COR-L47 (cell line): Measurements from ENCODE around the gene ADARB2.
"Not testable (repeated sequence)": the region's sequence is repeated elsewhere in the genome, so short reads cannot be mapped to it uniquely, and the experiment has no call there.

ENCODE experiments used
- DNase-seq: peaks from one replicate; lab custom pipeline; 2025; lab: John Stamatoyannopoulos, UW

The ADARB2 gene

DNA sequence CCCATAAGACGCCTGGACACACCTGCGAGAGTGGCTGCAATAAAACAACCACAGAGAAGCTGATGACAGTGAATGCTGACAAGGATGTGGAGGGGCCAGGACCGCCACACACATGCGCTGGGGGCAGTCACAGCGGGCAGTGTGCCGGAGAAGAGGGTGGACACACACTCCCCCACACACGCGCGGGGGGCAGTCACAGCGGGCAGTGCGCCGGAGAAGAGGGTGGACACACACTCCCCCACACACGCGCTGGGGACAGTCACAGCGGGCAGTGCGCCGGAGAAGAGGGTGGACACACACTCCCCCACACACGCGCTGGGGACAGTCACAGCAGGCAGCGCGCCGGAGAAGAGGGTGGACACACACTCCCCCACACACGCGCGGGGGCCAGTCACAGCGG is 273.4 kb downstream of the ADARB2 start:
- not testable (repeated sequence) for DNase-seq

DNA sequence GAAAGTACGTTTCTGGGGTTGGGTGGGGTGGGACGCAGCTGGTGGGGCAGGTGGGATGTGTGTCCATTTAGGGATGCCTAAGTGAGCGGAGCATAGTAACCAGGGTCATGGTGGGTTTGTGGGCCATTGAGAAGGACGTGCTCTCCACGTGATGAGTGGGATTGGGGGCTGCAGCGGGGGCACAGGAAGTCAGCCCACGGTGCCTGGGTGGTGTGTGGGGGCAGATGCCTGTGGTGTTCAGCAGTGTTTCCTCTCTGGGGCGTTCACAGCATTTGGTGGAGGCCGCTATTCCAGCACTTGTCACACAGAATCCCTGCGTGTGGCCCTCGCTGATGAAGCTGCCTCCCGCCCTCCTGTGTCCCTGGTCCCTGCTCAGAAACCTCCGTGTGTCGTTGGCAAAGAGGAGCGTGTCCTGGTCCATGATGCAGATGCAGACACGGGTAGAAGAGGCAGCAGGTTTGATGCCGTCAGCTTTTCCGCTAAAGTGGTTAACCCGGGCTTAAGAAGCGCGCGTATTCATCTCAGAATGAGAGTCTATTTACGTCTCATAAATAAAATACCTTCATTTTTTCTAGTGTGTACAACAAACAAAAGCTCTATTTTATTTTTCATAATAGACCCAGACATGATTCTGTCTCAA is 274.2 kb downstream of the ADARB2 start:
- no peak for DNase-seq

- no peak for DNase-seq
Measured at GRCh38 chr10:1462521-1462920, 274.8 kb downstream of the ADARB2 start.

DNA sequence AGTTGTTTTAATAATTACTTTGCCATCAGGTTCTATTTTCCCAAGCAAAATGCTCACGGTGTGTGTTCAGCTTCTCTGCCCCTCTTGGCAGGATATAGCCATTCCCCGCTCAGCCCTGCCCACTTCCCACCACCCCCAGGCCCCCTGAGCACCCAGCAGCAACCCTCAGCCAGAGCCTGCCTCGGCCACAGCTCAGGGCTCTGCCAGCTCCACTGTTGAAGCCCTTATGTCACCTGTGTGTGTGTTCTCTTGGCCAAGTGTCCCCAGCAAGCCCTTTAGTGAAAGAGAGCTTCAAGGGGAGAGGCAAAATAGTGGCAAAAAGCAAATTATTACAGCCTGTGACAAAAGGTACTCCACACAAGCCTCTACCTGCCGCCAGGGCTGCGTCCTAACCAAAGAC is 275.3 kb downstream of the ADARB2 start:
- no peak for DNase-seq

DNA sequence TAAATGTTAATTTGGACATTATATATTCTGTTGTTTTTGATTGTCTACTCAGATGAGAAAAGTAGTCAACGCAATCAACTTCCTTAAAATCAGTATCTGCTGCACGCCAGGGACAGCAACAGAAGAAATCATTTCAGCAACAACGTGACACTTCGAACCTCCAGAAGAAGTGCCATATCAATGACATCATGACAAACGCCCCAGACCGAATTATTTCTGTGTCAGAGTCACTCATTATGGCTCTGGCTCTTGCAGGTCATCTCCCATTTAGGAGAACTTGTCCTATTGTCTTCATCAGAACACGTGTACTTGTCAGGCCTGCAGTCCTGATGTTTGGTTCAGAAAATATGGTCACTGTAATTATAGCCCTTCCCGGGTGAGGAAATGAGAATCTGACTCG is 276.3 kb downstream of the ADARB2 start:
- DNase-seq, result no peak

DNA sequence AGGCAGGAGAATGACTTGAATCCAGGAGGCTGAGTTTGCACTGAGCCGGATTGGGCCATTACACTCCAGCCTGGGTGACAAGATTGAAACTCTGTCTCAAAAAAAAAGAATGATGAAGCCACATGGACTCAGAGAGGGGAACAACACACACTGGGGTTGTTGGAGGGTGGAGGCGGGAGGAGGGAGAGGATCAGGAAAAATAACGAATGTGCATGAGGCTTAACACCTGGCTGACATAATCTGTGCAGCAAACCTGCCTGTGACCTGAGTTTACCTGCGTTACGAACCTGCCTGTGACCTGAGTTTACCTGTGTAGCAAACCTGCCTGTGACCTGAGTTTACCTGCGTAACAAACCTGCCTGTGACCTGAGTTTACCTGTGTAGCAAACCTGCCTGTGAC is 277.7 kb downstream of the ADARB2 start:
- DNase-seq, result not testable (repeated sequence)

DNA sequence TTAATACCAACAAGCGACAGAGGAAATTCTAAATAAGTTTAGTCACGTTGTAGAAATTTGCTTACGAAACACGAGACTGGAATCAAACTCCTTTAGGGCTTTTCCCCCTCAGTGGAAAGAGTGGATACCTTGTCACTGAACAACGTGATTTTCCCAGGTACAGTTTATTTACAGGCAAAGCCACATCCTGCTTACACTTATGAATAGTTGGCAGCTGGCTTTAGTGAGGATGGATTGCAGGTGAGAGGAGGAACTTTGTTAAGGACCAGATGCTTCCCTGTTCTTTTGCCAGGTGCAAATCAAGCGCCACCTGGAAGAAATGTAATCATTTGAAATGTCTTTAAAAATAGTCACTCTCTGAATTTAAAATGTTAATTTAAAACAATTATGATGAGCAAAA is 282.4 kb downstream of the ADARB2 start:
- DNase-seq, result peak; percentile 30

GRCh38 chr10:1454428-1454827 is 282.9 kb downstream of the ADARB2 start:
- peak; percentile 15 for DNase-seq

DNA sequence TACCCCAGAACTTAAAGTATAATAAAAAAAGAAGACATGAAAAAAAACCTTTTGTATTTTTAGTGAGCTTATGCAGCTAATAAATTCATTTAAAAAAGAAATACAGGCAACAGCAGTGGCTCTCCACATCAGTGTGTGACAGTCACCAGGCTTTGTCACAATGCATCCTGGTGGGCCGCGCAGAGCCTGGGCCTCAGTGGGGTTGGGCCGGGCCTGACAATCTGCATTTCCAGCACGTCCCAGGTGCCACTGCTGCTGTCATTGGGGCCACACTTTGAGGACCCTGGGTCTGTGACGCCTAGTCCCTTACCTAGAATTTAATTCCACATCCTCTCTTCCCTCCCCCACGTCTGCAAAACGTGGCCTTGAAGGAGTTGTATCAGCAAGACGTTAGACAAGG is 284.5 kb downstream of the ADARB2 start:
- no peak for DNase-seq

DNA sequence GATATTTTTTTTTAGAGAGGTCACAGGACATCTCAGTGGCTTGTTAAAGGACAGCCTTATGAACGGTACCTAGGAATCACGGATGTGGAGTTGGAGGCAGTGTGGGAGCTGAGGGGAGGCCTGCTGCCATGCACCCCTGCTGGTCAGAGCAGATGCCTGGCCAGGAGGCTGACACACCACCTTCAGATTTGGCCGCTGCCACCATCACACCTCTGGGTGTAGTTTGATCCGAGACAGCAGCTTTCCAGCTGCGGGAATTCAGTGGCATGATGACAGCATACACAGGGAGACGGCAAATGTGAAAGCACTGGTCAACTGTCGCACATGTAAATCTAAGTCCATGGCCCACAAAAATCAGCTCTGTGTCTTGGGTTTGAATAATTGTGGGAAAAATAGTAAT is 285.4 kb downstream of the ADARB2 start:
- no peak for DNase-seq

DNA sequence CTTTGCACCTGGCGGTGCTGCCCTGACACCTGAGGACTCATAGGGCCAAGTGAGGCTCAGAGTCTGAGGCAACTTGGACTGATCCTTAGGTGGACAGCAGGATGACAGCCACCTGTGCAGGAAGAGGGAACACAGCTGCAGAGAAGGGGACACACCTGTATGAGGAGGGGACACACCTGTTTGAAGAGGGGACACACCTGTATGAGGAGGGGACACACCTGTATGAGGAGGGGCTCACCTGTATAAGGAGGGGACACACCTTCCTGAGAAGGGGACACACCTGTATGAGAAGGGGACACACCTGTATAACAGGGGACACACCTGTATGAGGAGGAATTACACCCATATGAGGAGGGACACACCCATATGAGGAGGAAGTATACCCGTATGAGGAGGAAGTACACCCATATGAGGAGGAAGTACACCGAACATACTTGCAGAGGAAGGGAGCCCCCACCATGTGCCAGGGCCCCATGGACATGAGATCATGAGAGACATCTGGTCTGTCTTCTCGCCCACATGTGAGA is 285.9 kb downstream of the ADARB2 start:
- no peak for DNase-seq

- DNase-seq, result no peak
Measured at GRCh38 chr10:1449572-1450205, 287.6 kb downstream of the ADARB2 start.

GRCh38 chr10:1449021-1449420 is 288.3 kb downstream of the ADARB2 start:
- no peak for DNase-seq

DNA sequence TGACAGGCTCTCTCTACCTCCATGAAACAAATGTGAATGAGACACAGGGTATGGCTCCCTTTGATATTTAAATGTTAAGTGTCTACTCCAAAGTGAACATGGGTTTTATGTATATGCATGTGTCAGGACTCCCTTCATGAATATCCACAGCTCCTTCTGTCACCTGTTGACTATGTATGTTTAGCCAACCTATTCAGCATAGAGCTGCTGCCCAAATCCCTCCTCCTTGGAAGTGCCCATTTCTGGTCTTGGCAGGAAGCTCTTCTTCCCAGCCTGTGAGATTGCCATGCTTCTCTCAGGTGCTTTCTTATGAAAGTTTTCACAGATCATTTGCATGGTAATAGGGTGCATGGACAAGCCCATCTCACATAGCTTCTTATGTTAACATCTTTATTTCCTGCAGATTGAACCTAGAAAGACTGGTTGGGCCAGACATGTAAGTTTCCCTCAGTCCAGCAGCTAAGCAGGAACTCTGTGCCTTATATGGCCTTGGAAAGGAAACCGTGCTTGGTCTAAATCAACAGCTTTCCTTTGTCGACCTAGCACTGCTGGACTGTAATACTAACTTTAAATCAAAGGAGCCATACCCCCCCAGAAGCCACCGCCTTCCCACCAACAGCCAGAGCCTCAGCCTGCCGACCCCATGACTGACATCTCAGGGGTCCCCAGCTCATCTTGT is 288.9 kb downstream of the ADARB2 start:
- DNase-seq, result no peak

GRCh38 chr10:1444826-1445225 is 292.5 kb downstream of the ADARB2 start:
- DNase-seq, result no peak

GRCh38 chr10:1440897-1441296 is 296.4 kb downstream of the ADARB2 start:
- no peak for DNase-seq

DNA sequence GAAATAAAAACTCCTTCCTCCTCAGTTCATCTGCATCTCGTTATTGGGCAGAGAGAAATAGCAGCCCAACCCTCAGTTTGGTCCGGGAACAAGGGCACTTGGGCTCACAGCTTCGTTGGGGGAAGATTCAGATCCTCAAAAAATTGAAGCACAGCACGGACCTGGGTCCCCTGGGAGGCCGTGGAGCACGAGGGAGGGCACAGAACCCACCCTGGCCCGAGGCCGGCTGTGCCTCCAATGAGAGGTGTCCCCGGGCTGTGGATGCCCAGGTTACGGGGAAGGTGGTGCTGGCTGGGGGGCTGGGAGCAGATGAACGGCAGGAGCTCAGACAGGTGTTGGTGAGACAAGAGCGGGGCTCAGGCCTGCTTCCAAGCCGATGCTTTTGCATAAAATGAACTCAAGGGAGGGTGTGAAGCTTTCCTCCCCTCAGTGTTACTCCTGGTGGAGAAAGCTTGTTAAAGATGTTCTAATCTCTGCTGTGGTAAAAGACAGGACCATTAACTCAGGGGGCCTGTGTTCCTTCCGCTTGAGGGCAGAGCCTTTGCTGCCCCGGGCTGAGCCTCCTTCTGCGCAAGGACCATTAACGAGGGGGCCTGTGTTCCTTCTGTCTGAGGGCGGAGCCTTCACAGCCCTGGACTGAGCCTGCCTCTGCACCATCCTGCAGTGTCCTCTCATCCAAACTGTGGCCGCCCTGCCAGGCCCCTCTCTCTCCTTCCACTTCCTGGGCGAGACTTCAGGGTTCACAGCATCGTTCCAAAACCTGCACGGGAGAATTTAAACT is 302.2 kb downstream of the ADARB2 start:
- no peak for DNase-seq

DNA sequence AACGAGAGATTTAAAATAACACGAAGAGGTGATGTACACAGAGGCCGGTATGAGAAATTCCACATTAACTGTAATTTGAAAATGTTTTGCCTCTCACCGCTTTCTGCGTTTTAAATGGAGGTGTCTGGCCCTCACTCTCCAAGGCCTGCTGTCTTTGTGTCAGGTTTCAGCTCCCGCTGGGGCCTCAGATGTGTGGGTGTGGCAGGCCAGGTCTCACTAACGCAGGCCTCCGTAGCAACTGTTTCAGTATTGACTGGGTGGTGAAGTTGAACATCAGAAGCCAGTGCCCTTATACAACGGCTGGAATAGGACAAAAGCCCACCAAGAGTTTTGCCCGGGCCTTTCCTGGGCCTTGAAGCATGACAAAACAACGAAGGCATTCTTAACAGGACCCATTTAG is 303.1 kb downstream of the ADARB2 start:
- no peak for DNase-seq

DNA sequence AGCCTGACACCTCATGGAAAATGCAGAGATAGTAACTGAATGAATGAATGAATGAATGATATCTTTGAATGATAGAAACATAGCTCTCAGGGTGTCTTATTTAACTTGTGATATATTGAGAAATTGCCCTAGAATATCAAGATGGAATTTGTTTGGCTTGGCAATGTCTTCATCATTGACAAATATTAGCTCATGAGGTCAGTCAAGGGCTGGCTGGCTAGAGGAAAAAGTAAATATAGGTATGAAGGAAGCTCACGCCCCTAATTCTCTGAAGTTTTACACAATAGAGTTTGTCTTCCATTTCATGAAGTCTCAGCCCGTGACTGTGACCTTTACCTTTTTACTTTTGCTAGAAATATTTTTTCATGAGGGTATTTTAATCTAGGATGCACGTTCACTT is 305.2 kb downstream of the ADARB2 start:
- DNase-seq, result no peak

- DNase-seq, result no peak
Measured at GRCh38 chr10:1431229-1431628, 306.1 kb downstream of the ADARB2 start.

GRCh38 chr10:1427521-1428186 is 309.7 kb downstream of the ADARB2 start:
- DNase-seq, result not testable (repeated sequence)

GRCh38 chr10:1426786-1427185 is 310.5 kb downstream of the ADARB2 start:
- no peak for DNase-seq
